ENCODE data around the gene NOS3. TPM values are rescaled to one million over a fixed set of nuclear protein-coding genes. Genes with fewer than 3 reads are reported as not detected.

NOS3 gene
- total RNA-seq, 1 donor from 2014 or later = 15.1 TPM

DNA sequence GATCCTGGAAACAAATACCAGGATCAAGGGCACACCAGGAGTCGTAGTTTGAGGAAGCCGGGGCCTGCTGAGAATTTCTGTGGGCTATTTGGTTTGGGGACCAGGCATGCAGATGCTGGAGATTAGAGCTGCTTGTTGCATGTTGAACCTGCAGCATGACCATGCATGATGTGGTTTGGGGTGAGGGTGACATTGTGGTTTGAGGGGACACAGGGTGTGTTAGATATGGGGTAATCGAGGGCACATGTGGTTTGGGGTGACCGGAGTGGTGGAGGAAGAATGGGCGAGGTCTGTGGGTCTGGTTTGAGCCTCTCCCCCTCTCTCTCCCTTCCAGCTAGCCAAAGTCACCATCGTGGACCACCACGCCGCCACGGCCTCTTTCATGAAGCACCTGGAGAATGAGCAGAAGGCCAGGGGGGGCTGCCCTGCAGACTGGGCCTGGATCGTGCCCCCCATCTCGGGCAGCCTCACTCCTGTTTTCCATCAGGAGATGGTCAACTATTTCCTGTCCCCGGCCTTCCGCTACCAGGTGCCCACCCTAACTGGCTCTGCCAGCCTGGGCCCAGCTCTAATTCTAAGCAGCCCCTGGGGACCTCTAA is 10.2 kb downstream of the NOS3 start:
- Histone ChIP-seq H3K9me3 (no peaks in the 10 kb centered on the region), H3K4me3 (no peak overlapping the region), H3K4me1 (peaks cover 11% of the 10 kb centered on the region), H3K27me3 (ENCODE audit: low read depth) (no peaks in the 10 kb centered on the region), H3K27ac (no peak overlapping the region), H3K36me3 (peaks cover 4% of the 10 kb centered on the region)
- ATAC-seq (no peak), DNase-seq (no peak)
- intact Hi-C loops (cut with DNase I) = no loop called here
- TF ChIP-seq, protein P1, sequence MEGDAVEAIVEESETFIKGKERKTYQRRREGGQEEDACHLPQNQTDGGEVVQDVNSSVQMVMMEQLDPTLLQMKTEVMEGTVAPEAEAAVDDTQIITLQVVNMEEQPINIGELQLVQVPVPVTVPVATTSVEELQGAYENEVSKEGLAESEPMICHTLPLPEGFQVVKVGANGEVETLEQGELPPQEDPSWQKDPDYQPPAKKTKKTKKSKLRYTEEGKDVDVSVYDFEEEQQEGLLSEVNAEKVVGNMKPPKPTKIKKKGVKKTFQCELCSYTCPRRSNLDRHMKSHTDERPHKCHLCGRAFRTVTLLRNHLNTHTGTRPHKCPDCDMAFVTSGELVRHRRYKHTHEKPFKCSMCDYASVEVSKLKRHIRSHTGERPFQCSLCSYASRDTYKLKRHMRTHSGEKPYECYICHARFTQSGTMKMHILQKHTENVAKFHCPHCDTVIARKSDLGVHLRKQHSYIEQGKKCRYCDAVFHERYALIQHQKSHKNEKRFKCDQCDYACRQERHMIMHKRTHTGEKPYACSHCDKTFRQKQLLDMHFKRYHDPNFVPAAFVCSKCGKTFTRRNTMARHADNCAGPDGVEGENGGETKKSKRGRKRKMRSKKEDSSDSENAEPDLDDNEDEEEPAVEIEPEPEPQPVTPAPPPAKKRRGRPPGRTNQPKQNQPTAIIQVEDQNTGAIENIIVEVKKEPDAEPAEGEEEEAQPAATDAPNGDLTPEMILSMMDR (IDR thresholded peaks at IDR 0.05) = no peak

DNA sequence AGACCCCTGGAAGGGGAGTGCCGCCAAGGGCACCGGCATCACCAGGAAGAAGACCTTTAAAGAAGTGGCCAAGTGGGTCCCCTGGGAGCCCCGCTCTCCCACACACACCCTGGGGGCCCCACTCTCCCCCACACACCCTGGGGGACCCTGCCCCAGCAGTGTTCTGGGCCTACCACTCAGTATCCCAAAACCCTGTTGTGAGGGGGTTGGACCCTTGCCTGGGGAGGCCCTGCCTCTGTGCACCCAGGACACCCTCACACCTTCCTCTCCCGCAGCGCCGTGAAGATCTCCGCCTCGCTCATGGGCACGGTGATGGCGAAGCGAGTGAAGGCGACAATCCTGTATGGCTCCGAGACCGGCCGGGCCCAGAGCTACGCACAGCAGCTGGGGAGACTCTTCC is 10.7 kb downstream of the NOS3 start:
- intact Hi-C loops (cut with DNase I) = no loop called here
- ATAC-seq = no peak
- Histone ChIP-seq H3K36me3 (peaks cover 4% of the 10 kb centered on the region), H3K4me1 (peaks cover 13% of the 10 kb centered on the region), H3K9me3 (no peaks in the 10 kb centered on the region), H3K4me3 (no peak overlapping the region), H3K27me3 (ENCODE audit: low read depth) (no peaks in the 10 kb centered on the region), H3K27ac (no peak overlapping the region)
- no peak for DNase-seq
- TF ChIP-seq, protein P1 (IDR thresholded peaks at IDR 0.05) = no peak

DNA sequence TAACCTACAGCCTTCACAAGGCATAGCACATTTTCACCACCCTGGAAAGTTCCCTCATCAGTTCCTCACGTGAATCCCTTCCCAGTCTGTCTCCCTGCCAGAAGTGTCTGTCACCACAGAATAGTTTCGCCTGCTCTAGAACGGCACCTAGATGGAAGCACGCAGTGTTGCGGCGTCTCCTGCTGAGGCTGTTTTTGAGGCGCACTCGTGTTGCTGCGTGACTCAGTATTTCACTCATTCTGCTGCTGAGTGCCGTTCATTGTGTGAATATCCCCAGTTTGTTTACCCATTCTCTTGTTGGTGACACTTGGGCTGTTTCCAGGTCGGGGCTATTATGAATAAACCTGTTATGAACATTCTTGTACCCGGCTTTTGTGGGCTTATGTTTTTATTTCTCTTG is 12.8 kb downstream of the NOS3 start:
- Histone ChIP-seq H3K9me3 (no peaks in the 10 kb centered on the region), H3K27me3 (ENCODE audit: low read depth) (no peaks in the 10 kb centered on the region), H3K4me3 (no peak overlapping the region), H3K36me3 (no peaks in the 10 kb centered on the region), H3K27ac (peak overlapping the region; percentile 11), H3K4me1 (peaks cover 25% of the 10 kb centered on the region)
- intact Hi-C loops (cut with DNase I) = no loop called here
- TF ChIP-seq, protein P1 (IDR thresholded peaks at IDR 0.05) = no peak
- DNase-seq = peak; percentile 70
- peak; percentile 70 to 86 for ATAC-seq

DNA sequence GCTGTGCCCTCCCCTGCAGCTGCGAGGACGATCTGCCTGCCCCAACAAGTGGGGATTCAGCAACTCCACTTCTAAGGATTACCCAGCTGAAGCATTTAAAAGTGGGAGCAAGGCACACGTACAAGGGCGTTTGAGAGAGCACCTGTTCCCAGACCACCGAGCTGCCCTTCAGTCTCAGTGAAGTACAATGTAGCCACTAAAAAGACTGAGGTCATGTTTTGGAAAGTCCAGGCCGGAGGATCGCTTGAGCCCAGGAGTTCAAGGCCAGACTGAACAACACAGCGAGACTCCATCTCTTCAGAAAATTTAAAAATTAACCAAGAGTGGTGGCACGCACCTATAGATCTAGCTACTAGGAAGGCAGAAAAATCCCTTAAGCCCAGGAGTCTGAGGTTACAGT is 14.7 kb downstream of the NOS3 start:
- Histone ChIP-seq H3K4me3 (no peak overlapping the region), H3K9me3 (no peaks in the 10 kb centered on the region), H3K4me1 (peaks cover 44% of the 10 kb centered on the region), H3K27ac (no peak overlapping the region), H3K27me3 (ENCODE audit: low read depth) (no peaks in the 10 kb centered on the region), H3K36me3 (no peaks in the 10 kb centered on the region)
- intact Hi-C loops (cut with DNase I) = no loop called here
- ATAC-seq = no peak
- TF ChIP-seq, protein P1 (IDR thresholded peaks at IDR 0.05) = no peak
- DNase-seq = no peak

DNA sequence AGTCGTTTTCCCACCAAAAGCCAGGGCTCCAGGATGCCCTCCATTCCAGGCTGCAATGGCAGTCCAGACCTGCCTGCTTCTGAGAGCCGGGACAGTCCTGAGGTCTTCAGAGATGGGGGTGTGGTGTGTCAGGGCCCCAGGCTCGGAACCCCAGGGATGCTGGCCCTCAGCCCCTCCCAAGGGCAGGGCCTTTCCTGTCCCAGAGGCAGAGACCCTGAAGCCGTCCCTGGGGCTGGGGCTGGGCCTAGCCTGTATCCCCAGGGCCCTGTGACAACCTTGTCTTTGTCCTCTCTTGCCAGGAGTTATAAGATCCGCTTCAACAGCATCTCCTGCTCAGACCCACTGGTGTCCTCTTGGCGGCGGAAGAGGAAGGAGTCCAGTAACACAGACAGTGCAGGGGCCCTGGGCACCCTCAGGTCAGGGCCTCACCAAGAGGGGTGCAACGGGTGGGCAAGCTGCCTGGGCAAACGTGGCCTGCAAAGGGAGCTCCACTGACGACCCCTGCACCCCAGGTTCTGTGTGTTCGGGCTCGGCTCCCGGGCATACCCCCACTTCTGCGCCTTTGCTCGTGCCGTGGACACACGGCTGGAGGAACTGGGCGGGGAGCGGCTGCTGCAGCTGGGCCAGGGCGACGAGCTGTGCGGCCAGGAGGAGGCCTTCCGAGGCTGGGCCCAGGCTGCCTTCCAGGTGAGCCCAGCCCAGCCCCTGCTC is 15.9 kb downstream of the NOS3 start:
- Histone ChIP-seq H3K27me3 (ENCODE audit: low read depth) (no peaks in the 10 kb centered on the region), H3K27ac (peak overlapping the region; percentile 31), H3K4me3 (no peak overlapping the region), H3K4me1 (peaks cover 53% of the 10 kb centered on the region), H3K9me3 (no peaks in the 10 kb centered on the region), H3K36me3 (no peaks in the 10 kb centered on the region)
- TF ChIP-seq, protein P1 (IDR thresholded peaks at IDR 0.05) = no peak
- DNase-seq (no peak), ATAC-seq (no peak)
- intact Hi-C loops (cut with DNase I) = no loop called here

Data from lower lobe of right lung (tissue), 2 donors.